Neural cell (in vitro differentiated cells): Measurements from ENCODE around the gene ARMC9.

Source experiments
- EP300 ChIP-seq: fragments of 450-650 bp; conservative IDR thresholded peaks from 2 replicates; pipeline ENCODE4 v1.6.1; 2014; ENCODE audit warnings: antibody characterized with exemption, mild to moderate bottlenecking, moderate library complexity; ENCODE audit not compliant: poor library complexity, severe bottlenecking
- EZH2 ChIP-seq: fragments of 200-600, 300-800 bp; shearing (Covaris generic), sonication (generic); IDR thresholded peaks from 2 replicates; pipeline ENCODE4 v1.6.1; 2014; ENCODE audit warnings: antibody characterized with exemption, low read length, borderline replicate concordance, mild to moderate bottlenecking; ENCODE audit not compliant: insufficient read depth, poor library complexity, severe bottlenecking
- POLR2AphosphoS5 ChIP-seq: IDR thresholded peaks from 2 replicates; pipeline ENCODE4 v1.6.1; 2012
- RAD21 ChIP-seq: fragments of 450-650 bp; conservative IDR thresholded peaks from 2 replicates; pipeline ENCODE4 v1.6.1; 2014; ENCODE audit warnings: antibody characterized with exemption, mild to moderate bottlenecking, moderate library complexity
- SMC3 ChIP-seq: fragments of 450-650 bp; conservative IDR thresholded peaks from 2 replicates; pipeline ENCODE4 v1.6.1; 2014; ENCODE audit warnings: antibody characterized with exemption, mild to moderate bottlenecking, moderate library complexity; ENCODE audit not compliant: poor library complexity
- TAF1 ChIP-seq: IDR thresholded peaks from 2 replicates; pipeline ENCODE4 v1.6.1; 2012; ENCODE audit warnings: low read depth
- TF ChIP-seq, protein P1 (sequence below): fragments of 450-650 bp; IDR thresholded peaks from 2 replicates; pipeline ENCODE4 v1.5.1; 2014; ENCODE audit warnings: antibody characterized with exemption, mild to moderate bottlenecking, moderate library complexity; ENCODE audit not compliant: poor library complexity, severe bottlenecking
- TF ChIP-seq, protein P2 (sequence below): IDR thresholded peaks from 2 replicates; pipeline ENCODE4 v1.6.1; 2012; ENCODE audit warnings: borderline replicate concordance

DNA sequence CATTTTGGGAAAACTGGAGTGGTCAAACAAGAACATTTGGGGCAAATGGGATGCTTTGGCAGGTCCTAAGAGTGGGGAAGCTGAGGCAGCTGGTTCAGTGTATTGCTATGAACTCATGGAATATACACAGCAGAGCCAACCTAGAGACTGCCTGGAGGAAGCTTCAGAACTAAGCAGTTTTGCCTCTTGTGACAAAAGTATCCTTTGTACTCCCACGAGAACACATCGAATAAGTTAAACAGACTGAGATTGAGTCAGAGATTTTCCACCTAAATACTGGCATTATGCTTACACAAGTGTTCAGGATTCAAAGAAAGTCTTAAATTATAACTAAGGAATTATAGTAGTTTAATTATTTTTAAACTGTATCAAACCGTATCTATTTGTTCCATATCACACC, 5.2 kb upstream of the ARMC9 start:
- TF ChIP-seq EP300 (no peak), EZH2 (no peak), POLR2AphosphoS5 (no peak), RAD21 (no peak), SMC3 (no peak), TAF1 (no peak)
- TF ChIP-seq, protein P1, sequence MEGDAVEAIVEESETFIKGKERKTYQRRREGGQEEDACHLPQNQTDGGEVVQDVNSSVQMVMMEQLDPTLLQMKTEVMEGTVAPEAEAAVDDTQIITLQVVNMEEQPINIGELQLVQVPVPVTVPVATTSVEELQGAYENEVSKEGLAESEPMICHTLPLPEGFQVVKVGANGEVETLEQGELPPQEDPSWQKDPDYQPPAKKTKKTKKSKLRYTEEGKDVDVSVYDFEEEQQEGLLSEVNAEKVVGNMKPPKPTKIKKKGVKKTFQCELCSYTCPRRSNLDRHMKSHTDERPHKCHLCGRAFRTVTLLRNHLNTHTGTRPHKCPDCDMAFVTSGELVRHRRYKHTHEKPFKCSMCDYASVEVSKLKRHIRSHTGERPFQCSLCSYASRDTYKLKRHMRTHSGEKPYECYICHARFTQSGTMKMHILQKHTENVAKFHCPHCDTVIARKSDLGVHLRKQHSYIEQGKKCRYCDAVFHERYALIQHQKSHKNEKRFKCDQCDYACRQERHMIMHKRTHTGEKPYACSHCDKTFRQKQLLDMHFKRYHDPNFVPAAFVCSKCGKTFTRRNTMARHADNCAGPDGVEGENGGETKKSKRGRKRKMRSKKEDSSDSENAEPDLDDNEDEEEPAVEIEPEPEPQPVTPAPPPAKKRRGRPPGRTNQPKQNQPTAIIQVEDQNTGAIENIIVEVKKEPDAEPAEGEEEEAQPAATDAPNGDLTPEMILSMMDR = no peak
- TF ChIP-seq, protein P2, sequence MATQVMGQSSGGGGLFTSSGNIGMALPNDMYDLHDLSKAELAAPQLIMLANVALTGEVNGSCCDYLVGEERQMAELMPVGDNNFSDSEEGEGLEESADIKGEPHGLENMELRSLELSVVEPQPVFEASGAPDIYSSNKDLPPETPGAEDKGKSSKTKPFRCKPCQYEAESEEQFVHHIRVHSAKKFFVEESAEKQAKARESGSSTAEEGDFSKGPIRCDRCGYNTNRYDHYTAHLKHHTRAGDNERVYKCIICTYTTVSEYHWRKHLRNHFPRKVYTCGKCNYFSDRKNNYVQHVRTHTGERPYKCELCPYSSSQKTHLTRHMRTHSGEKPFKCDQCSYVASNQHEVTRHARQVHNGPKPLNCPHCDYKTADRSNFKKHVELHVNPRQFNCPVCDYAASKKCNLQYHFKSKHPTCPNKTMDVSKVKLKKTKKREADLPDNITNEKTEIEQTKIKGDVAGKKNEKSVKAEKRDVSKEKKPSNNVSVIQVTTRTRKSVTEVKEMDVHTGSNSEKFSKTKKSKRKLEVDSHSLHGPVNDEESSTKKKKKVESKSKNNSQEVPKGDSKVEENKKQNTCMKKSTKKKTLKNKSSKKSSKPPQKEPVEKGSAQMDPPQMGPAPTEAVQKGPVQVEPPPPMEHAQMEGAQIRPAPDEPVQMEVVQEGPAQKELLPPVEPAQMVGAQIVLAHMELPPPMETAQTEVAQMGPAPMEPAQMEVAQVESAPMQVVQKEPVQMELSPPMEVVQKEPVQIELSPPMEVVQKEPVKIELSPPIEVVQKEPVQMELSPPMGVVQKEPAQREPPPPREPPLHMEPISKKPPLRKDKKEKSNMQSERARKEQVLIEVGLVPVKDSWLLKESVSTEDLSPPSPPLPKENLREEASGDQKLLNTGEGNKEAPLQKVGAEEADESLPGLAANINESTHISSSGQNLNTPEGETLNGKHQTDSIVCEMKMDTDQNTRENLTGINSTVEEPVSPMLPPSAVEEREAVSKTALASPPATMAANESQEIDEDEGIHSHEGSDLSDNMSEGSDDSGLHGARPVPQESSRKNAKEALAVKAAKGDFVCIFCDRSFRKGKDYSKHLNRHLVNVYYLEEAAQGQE = no peak
